ENCODE data around the gene SCN1A.
"Not testable (repeated sequence)": the region's sequence is repeated elsewhere in the genome, so short reads cannot be mapped to it uniquely, and the experiment has no call there.

Gene SCN1A

GRCh38 chr2:166127217-166128155 is at the start of gene SCN1A:
TSS of gene SCN1A (minus strand) at chr2:166128020. CDS start at chr2:166073621, 54,399 bp downstream.
- DNase-seq: no peak

- no peak for DNase-seq
Observed at GRCh38 chr2:166173263-166173662, 45.4 kb upstream of the SCN1A start.

GRCh38 chr2:166171216-166171615 is 43.4 kb upstream of the SCN1A start:
- DNase-seq: no peak

- no peak for DNase-seq
Observed at GRCh38 chr2:166170356-166170755, 42.5 kb upstream of the SCN1A start.

GRCh38 chr2:166167449-166167848 is 39.6 kb upstream of the SCN1A start:
- no peak for DNase-seq

GRCh38 chr2:166163775-166164174 is 36.0 kb upstream of the SCN1A start:
- DNase-seq: no peak

GRCh38 chr2:166158546-166158945 is 30.7 kb upstream of the SCN1A start:
- DNase-seq: no peak

GRCh38 chr2:166157578-166157977 is 29.8 kb upstream of the SCN1A start:
- DNase-seq: no peak

GRCh38 chr2:166156985-166157490 is 29.2 kb upstream of the SCN1A start:
- no peak for DNase-seq

- DNase-seq: no peak
Observed at GRCh38 chr2:166155589-166155988, 27.8 kb upstream of the SCN1A start.

- DNase-seq: no peak
Observed at GRCh38 chr2:166154685-166155338, 27.0 kb upstream of the SCN1A start.

- no peak for DNase-seq
Observed at GRCh38 chr2:166152064-166152463, 24.2 kb upstream of the SCN1A start.

- DNase-seq: no peak
Observed at GRCh38 chr2:166148500-166149400, 20.9 kb upstream of the SCN1A start.

- no peak for DNase-seq
Observed at GRCh38 chr2:166147883-166148282, 20.1 kb upstream of the SCN1A start.

- DNase-seq: no peak
Observed at GRCh38 chr2:166144071-166144470, 16.3 kb upstream of the SCN1A start.

GRCh38 chr2:166140932-166141331 is 13.1 kb upstream of the SCN1A start:
- DNase-seq: no peak

- DNase-seq: no peak
Observed at GRCh38 chr2:166140475-166140874, 12.7 kb upstream of the SCN1A start.

GRCh38 chr2:166139479-166139878 is 11.7 kb upstream of the SCN1A start:
- DNase-seq: not testable (repeated sequence)

- no peak for DNase-seq
Observed at GRCh38 chr2:166138667-166139066, 10.8 kb upstream of the SCN1A start.

GRCh38 chr2:166138144-166138543 is 10.3 kb upstream of the SCN1A start:
- DNase-seq: no peak

GRCh38 chr2:166137331-166137730 is 9.5 kb upstream of the SCN1A start:
- DNase-seq: no peak

- DNase-seq: no peak
Observed at GRCh38 chr2:166135849-166136258, 8.0 kb upstream of the SCN1A start.

Measured in activated CD4-positive, alpha-beta T cell treated with anti-CD3 and anti-CD28 coated beads, Interleukin-2, amount 50 U/mL, for 48 hours (primary cell).